Fibroblast of skin of scalp (primary cell): ENCODE results near the gene PTP4A1.
"Not testable (repeated sequence)": the region's sequence is repeated elsewhere in the genome, so short reads cannot be mapped to it uniquely, and the experiment has no call there.

Experiments used
- DNase-seq: peaks from one replicate; pipeline ENCODE4 v3.0.0-alpha.2; 2013

The PTP4A1 gene

GRCh38 chr6:63582579-63583231 lies 10.4 kb downstream of the PTP4A1 start:
- DNase-seq: no peak

- no peak for DNase-seq
These were observed 11.8 kb downstream of the PTP4A1 start for GRCh38 chr6:63584125-63584514.

- no peak for DNase-seq
These were observed 12.3 kb downstream of the PTP4A1 start for GRCh38 chr6:63584566-63584965.

- DNase-seq: not testable (repeated sequence)
These were observed 13.4 kb downstream of the PTP4A1 start for GRCh38 chr6:63585652-63586051.

- DNase-seq: no peak
These were observed 17.7 kb downstream of the PTP4A1 start for GRCh38 chr6:63589952-63590411.

GRCh38 chr6:63592886-63593285 lies 20.6 kb downstream of the PTP4A1 start:
- no peak for DNase-seq

GRCh38 chr6:63597141-63598048 lies 25.1 kb downstream of the PTP4A1 start:
- DNase-seq: peak; percentile 31

- peak; percentile 60 for DNase-seq
These were observed 26.1 kb downstream of the PTP4A1 start for GRCh38 chr6:63598049-63599036.

- no peak for DNase-seq
These were observed 27.0 kb downstream of the PTP4A1 start for GRCh38 chr6:63599243-63599642.

- DNase-seq: no peak
These were observed 27.9 kb downstream of the PTP4A1 start for GRCh38 chr6:63600136-63600535.

- DNase-seq: no peak
These were observed 37.0 kb downstream of the PTP4A1 start for GRCh38 chr6:63609231-63609630.

- DNase-seq: no peak
These were observed 38.7 kb downstream of the PTP4A1 start for GRCh38 chr6:63610944-63611343.

GRCh38 chr6:63611560-63611959 lies 39.3 kb downstream of the PTP4A1 start:
- no peak for DNase-seq

- DNase-seq: no peak
These were observed 43.3 kb downstream of the PTP4A1 start for GRCh38 chr6:63615590-63615989.
